ENCODE measurements around the gene OXCT1.

Gene OXCT1

DNA sequence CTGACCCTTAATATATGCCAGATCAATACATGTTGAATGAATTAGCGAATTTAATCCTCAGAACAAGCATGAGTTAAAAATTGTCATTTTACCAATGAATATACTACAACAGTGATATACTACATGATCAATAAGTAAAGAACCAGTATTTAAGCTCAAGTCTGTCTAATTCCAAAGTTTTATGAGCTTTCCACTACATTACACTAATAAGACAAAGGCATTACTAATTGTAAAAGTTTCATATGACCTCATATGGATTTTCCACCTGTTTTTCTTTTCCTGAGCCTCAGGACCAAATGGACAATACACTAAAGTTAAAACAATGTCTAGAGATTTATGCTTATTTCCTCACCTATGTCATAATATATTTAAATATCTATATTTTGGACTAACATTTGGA is 80.8 kb downstream of the OXCT1 start:
- TF ChIP-seq, protein P1, sequence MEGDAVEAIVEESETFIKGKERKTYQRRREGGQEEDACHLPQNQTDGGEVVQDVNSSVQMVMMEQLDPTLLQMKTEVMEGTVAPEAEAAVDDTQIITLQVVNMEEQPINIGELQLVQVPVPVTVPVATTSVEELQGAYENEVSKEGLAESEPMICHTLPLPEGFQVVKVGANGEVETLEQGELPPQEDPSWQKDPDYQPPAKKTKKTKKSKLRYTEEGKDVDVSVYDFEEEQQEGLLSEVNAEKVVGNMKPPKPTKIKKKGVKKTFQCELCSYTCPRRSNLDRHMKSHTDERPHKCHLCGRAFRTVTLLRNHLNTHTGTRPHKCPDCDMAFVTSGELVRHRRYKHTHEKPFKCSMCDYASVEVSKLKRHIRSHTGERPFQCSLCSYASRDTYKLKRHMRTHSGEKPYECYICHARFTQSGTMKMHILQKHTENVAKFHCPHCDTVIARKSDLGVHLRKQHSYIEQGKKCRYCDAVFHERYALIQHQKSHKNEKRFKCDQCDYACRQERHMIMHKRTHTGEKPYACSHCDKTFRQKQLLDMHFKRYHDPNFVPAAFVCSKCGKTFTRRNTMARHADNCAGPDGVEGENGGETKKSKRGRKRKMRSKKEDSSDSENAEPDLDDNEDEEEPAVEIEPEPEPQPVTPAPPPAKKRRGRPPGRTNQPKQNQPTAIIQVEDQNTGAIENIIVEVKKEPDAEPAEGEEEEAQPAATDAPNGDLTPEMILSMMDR (conservative IDR thresholded peaks at IDR 0.05): no peak
- no peak for TF ChIP-seq ZFX (IDR thresholded peaks at IDR 0.05)

DNA sequence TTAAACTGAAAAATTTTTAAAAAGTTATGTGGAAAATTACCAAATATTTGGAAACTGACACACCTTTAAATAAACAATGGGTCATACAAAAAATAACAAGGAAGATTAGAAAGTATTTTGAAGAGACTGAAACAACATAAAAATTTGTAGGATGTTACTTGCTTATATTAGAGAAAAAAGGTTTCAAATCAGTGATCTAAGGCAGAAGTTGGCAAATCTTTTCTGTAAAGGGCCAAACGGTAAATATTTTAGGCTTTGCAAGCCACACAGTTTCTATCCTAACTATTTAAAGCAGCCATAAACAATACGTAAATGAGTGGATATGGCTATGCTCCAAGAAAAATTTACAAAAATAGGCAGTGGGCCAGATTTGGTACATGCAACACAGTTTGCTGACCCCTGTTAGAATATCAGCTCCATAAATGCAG is 81.3 kb downstream of the OXCT1 start:
- H3K27ac ChIP-seq: no peak overlapping the region
- TF ChIP-seq ZFX (IDR thresholded peaks at IDR 0.05): no peak
- TF ChIP-seq, protein P1 (conservative IDR thresholded peaks at IDR 0.05): no peak

More for the DNA sequence above, 80.8 kb downstream of the OXCT1 start:
- no peak overlapping the region for H3K27ac ChIP-seq

DNA sequence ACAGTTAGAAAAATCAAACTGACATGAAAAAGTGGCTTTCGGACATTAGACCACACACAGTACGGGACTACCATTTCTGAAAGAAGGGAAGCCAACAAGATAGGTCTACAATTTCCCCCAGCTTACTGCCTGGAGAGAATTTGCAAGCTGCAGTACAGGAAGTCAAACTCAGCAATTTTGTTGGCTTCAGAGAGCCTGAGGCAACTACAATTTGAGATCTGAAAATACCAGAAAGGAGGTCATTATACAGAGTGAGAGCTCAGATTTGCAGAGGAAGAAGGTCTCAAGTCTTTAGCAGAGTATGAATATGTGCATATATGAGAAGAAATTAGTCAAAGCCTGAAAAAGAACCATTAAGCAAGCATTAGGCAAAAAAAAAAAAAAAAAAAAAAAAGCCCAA is 83.0 kb downstream of the OXCT1 start:
- H3K27ac ChIP-seq: no peak overlapping the region
- TF ChIP-seq, protein P1 (conservative IDR thresholded peaks at IDR 0.05): no peak
- TF ChIP-seq ZFX (IDR thresholded peaks at IDR 0.05): no peak

DNA sequence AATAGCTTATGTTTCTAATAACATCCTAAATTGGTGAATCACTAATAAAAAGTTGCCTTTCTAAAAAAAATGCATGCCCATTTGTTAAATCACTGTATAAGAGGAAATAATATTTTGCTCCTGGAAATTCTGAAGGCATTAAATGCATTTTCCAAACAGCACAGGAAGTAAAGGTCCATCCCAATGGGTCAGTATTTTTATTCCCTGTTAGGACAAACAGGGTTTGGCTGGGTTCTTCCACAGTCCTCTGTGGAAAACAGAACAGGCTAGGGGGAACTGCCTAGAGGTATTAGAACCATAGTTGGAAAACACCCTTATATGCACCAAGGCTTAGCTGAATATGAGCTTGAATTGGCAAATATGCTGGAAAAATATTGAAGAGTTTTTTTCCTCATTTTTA is 85.2 kb downstream of the OXCT1 start:
- no peak overlapping the region for H3K27ac ChIP-seq
- no peak for TF ChIP-seq ZFX (IDR thresholded peaks at IDR 0.05)
- TF ChIP-seq, protein P1 (conservative IDR thresholded peaks at IDR 0.05): no peak

DNA sequence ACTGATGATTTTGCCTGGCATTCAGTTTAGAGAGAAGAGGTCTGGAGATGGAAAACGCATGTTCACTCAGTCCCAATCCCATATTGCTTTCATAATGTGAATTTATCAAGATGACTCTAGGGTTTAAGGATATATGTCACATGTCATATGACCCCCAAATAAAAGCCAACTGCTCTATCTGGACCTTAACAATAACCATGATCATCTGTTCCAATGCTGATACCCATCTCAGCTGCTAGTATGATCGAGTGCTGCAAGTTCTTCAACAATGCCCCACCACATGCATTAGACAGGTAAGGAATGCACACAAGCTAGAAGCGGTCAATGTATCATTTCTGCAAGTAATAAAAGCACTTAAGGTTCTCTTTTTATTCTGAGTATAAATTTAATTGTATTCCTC is 91.8 kb downstream of the OXCT1 start:
- no peak overlapping the region for H3K27ac ChIP-seq
- TF ChIP-seq, protein P1 (conservative IDR thresholded peaks at IDR 0.05): no peak
- no peak for TF ChIP-seq ZFX (IDR thresholded peaks at IDR 0.05)

DNA sequence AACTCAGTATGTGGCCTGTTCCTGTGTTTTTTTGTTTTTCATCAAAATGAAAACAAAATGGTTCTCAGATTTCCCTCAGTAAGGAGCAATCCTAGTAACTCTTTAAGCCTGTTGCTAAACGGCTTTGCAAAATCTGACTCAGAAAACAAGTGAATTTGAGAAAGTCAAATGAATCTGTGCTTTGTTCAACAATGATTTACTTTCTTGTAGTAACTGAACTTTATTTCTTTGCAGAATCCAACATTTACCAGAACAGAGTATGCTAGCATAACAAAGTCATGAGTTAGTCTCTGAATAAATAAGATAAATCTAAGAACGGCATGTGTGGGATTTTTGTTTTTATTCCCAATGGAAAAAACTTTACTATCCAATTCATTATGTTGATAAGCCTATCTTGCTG is 93.8 kb downstream of the OXCT1 start:
- TF ChIP-seq, protein P1 (conservative IDR thresholded peaks at IDR 0.05): no peak
- no peak overlapping the region for H3K27ac ChIP-seq

DNA sequence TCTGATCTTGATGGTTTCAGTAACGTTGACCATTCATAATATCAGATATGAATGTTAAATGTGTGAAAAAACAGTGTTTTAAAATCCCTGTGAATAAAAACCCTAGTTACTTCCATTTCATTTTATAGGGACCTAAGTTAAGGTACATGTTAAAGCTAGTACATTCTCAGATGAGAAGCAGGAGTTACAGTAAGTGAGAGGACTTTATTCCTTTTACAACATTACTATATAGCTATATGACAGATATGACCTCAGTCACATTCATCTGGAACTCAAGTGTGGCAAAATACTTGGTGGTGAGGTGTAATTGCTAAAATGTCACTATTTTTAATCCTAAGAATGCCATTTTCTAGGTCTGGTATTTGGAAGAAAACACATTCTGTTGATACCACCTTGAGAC is 96.4 kb downstream of the OXCT1 start:
- no peak for TF ChIP-seq ZFX (IDR thresholded peaks at IDR 0.05)
- TF ChIP-seq, protein P1 (conservative IDR thresholded peaks at IDR 0.05): no peak
- H3K27ac ChIP-seq: no peak overlapping the region
